HG03280 (cell line): ENCODE results near the gene PLAU.
"Not testable (repeated sequence)": the region's sequence is repeated elsewhere in the genome, so short reads cannot be mapped to it uniquely, and the experiment has no call there.

Experiments used
- ATAC-seq: cut with Tn5 transposase; IDR thresholded peaks from one replicate; pipeline ENCODE4 v1.9.1; 2021; ENCODE audit warnings: mild to moderate bottlenecking, moderate library complexity; ENCODE audit not compliant: unreplicated experiment

PLAU gene

GRCh38 chr10:73876566-73876965 lies 34.4 kb upstream of the PLAU start:
- no peak for ATAC-seq

GRCh38 chr10:73876971-73877370 lies 34.0 kb upstream of the PLAU start:
- no peak for ATAC-seq

- ATAC-seq: no peak
Measured at GRCh38 chr10:73877533-73878160, 33.3 kb upstream of the PLAU start.

GRCh38 chr10:73878365-73878764 lies 32.6 kb upstream of the PLAU start:
- no peak for ATAC-seq

GRCh38 chr10:73879296-73880173 lies 31.4 kb upstream of the PLAU start:
- ATAC-seq: peak; percentile 87

GRCh38 chr10:73881221-73881919 lies 29.6 kb upstream of the PLAU start:
- ATAC-seq: no peak

GRCh38 chr10:73884017-73884416 lies 26.9 kb upstream of the PLAU start:
- ATAC-seq: no peak

GRCh38 chr10:73886085-73886529 lies 24.8 kb upstream of the PLAU start:
- peak; percentile 78 for ATAC-seq

GRCh38 chr10:73886661-73887293 lies 24.2 kb upstream of the PLAU start:
- ATAC-seq: no peak

GRCh38 chr10:73887294-73888039 lies 23.5 kb upstream of the PLAU start:
- no peak for ATAC-seq

- ATAC-seq: no peak
Measured at GRCh38 chr10:73888514-73888913, 22.4 kb upstream of the PLAU start.

- ATAC-seq: no peak
Measured at GRCh38 chr10:73889014-73889413, 21.9 kb upstream of the PLAU start.

- ATAC-seq: not testable (repeated sequence)
Measured at GRCh38 chr10:73889416-73889815, 21.5 kb upstream of the PLAU start.

- no peak for ATAC-seq
Measured at GRCh38 chr10:73890261-73890660, 20.7 kb upstream of the PLAU start.

- not testable (repeated sequence) for ATAC-seq
Measured at GRCh38 chr10:73890830-73891229, 20.1 kb upstream of the PLAU start.

GRCh38 chr10:73891540-73891939 lies 19.4 kb upstream of the PLAU start:
- ATAC-seq: no peak

- no peak for ATAC-seq
Measured at GRCh38 chr10:73892310-73893030, 18.5 kb upstream of the PLAU start.

GRCh38 chr10:73893426-73893825 lies 17.5 kb upstream of the PLAU start:
- no peak for ATAC-seq

- ATAC-seq: no peak
Measured at GRCh38 chr10:73894245-73894971, 16.5 kb upstream of the PLAU start.
